H9 (cell line): Measurements from ENCODE around the gene MICU1. TPM values are rescaled to one million over a fixed set of nuclear protein-coding genes. Genes with fewer than 3 reads are reported as not detected.

Source experiments
- DNase-seq: peaks from one replicate; pipeline ENCODE4 v3.0.0-alpha.2; 2017
- H2AFZ ChIP-seq: one replicate; pipeline ENCODE4 v1.6.1; 2013; ENCODE audit warnings: mild to moderate bottlenecking, low read length, control low read depth, moderate library complexity
- H2AK5ac ChIP-seq: 2 replicates; pipeline ENCODE4 v1.6.1; 2013; ENCODE audit warnings: low read length, control low read depth, mixed read lengths; ENCODE audit not compliant: insufficient read length
- H2BK120ac ChIP-seq: one replicate; pipeline ENCODE4 v1.6.1; 2013; ENCODE audit warnings: low read depth, mild to moderate bottlenecking, low read length, control low read depth, inconsistent platforms; ENCODE audit not compliant: poor library complexity, severe bottlenecking
- H2BK12ac ChIP-seq: 2 replicates; pipeline ENCODE4 v1.6.1; 2013; ENCODE audit warnings: low read length, control low read depth, mixed read lengths, low read depth; ENCODE audit not compliant: insufficient read length
- H2BK15ac ChIP-seq: 2 replicates; pipeline ENCODE4 v1.6.1; 2013; ENCODE audit warnings: low read depth, low read length, control low read depth
- H2BK20ac ChIP-seq: one replicate; pipeline ENCODE4 v1.6.1; 2013; ENCODE audit warnings: low read depth, mild to moderate bottlenecking, low read length, control low read depth, inconsistent platforms; ENCODE audit not compliant: poor library complexity, severe bottlenecking
- H2BK5ac ChIP-seq: 2 replicates; pipeline ENCODE4 v1.6.1; 2013; ENCODE audit warnings: low read length, control low read depth, mixed read lengths; ENCODE audit not compliant: insufficient read length
- H3K14ac ChIP-seq: 2 replicates; pipeline ENCODE4 v1.6.1; 2013; ENCODE audit warnings: low read length, control low read depth; ENCODE audit not compliant: insufficient read depth
- H3K18ac ChIP-seq: 2 replicates; pipeline ENCODE4 v1.6.1; 2013; ENCODE audit warnings: low read depth, mild to moderate bottlenecking, mixed read lengths, low read length, control low read depth; ENCODE audit not compliant: insufficient read length
- H3K23ac ChIP-seq: 2 replicates; pipeline ENCODE4 v1.6.1; 2013; ENCODE audit warnings: low read length, control low read depth, mixed read lengths, low read depth; ENCODE audit not compliant: insufficient read length
- H3K23me2 ChIP-seq: 2 replicates; pipeline ENCODE4 v1.6.1; 2013; ENCODE audit warnings: low read depth, mild to moderate bottlenecking, mixed read lengths, low read length, control low read depth; ENCODE audit not compliant: insufficient read length, poor library complexity, severe bottlenecking
- H3K27ac ChIP-seq: 2 replicates; pipeline ENCODE4 v1.5.1; 2013; ENCODE audit warnings: low read length, control low read depth, mixed read lengths, low read depth; ENCODE audit not compliant: insufficient read length
- H3K27me3 ChIP-seq: 2 replicates; pipeline ENCODE4 v1.6.1; 2013; ENCODE audit warnings: low read length, control low read depth, inconsistent platforms; ENCODE audit not compliant: insufficient read depth
- H3K4ac ChIP-seq: 2 replicates; pipeline ENCODE4 v1.6.1; 2013; ENCODE audit warnings: low read depth, mild to moderate bottlenecking, control low read depth, inconsistent platforms, low read length, moderate library complexity
- H3K4me1 ChIP-seq: 2 replicates; pipeline ENCODE4 v1.6.1; 2013; ENCODE audit warnings: low read length, control low read depth, inconsistent platforms; ENCODE audit not compliant: insufficient read depth
- H3K4me2 ChIP-seq: 2 replicates; pipeline ENCODE4 v1.6.1; 2013; ENCODE audit warnings: low read length, control low read depth, mixed read lengths; ENCODE audit not compliant: insufficient read length, insufficient read depth
- H3K56ac ChIP-seq: 2 replicates; pipeline ENCODE4 v1.6.1; 2013; ENCODE audit warnings: low read depth, mild to moderate bottlenecking, mixed read lengths, low read length, control low read depth; ENCODE audit not compliant: insufficient read length
- H3K79me1 ChIP-seq: 2 replicates; pipeline ENCODE4 v1.6.1; 2013; ENCODE audit warnings: low read depth, mild to moderate bottlenecking, moderate library complexity, low read length, control low read depth, inconsistent platforms; ENCODE audit not compliant: insufficient read depth, poor library complexity, severe bottlenecking
- H3K79me2 ChIP-seq: 2 replicates; pipeline ENCODE4 v1.6.1; 2013; ENCODE audit warnings: low read length, control low read depth, inconsistent platforms; ENCODE audit not compliant: insufficient read depth
- H3K9ac ChIP-seq: 2 replicates; pipeline ENCODE4 v1.6.1; 2013; ENCODE audit warnings: low read length, control low read depth, mixed read lengths; ENCODE audit not compliant: insufficient read length; ENCODE audit errors: extremely low read depth
- H3K9me3 ChIP-seq: one replicate; pipeline ENCODE4 v1.6.1; 2013; ENCODE audit warnings: low read depth, low read length, inconsistent platforms; ENCODE audit not compliant: control insufficient read depth
- H3T11ph ChIP-seq: one replicate; pipeline ENCODE4 v1.6.1; 2013; ENCODE audit warnings: mild to moderate bottlenecking, low read length, control low read depth, inconsistent platforms
- H4K20me1 ChIP-seq: one replicate; pipeline ENCODE4 v1.6.1; 2013; ENCODE audit not compliant: control insufficient read depth, insufficient read length, insufficient read depth
- H4K5ac ChIP-seq: 2 replicates; pipeline ENCODE4 v1.6.1; 2013; ENCODE audit warnings: low read depth, mild to moderate bottlenecking, mixed read lengths, low read length, control low read depth; ENCODE audit not compliant: insufficient read length
- H4K8ac ChIP-seq: replicated peaks from 2 replicates; pipeline ENCODE4 v1.6.1; 2013; ENCODE audit warnings: low read length, control low read depth, mixed read lengths, low read depth; ENCODE audit not compliant: insufficient read length
- H4K91ac ChIP-seq: 2 replicates; pipeline ENCODE4 v1.6.1; 2013; ENCODE audit warnings: low read depth, mild to moderate bottlenecking, moderate library complexity, mixed read lengths, low read length, control low read depth; ENCODE audit not compliant: insufficient read length
- H3K27ac Mint-ChIP-seq, 3 experiments: 2 replicates in 2 of 3; 3 replicates in 1 of 3; pipeline ENCODE4 v1.8.0; 2020 to 2021; ENCODE audit warnings: mixed read lengths in 3 of 3, mild to moderate bottlenecking in 1 of 3, moderate library complexity in 1 of 3
- H3K27me3 Mint-ChIP-seq: 2 replicates; pipeline ENCODE4 v1.8.0; 2021; ENCODE audit warnings: low read depth, mild to moderate bottlenecking, moderate library complexity, mixed read lengths
- H3K36me3 Mint-ChIP-seq, 3 experiments: 2 replicates in 2 of 3; 3 replicates in 1 of 3; pipeline ENCODE4 v1.8.0; 2020 to 2021; ENCODE audit warnings: low read depth in 3 of 3, mixed read lengths in 3 of 3; ENCODE audit not compliant: insufficient read depth in 1 of 3
- H3K4me1 Mint-ChIP-seq, 2 experiments: 2 replicates each; pipeline ENCODE4 v1.8.0; 2020; ENCODE audit warnings: mixed read lengths in 2 of 2
- H3K4me3 Mint-ChIP-seq, 2 experiments: 2 replicates in 1 of 2; 3 replicates in 1 of 2; pipeline ENCODE4 v1.8.0; 2020 to 2021; ENCODE audit warnings: mild to moderate bottlenecking in 2 of 2, mixed read lengths in 2 of 2, moderate library complexity in 1 of 2
- H3K9me3 Mint-ChIP-seq, 2 experiments: 2 replicates in 1 of 2; 3 replicates in 1 of 2; pipeline ENCODE4 v1.8.0; 2020; ENCODE audit warnings: mild to moderate bottlenecking in 2 of 2, mixed read lengths in 2 of 2, moderate library complexity in 1 of 2
- CTCF ChIP-seq: fragments of 200-600 bp; sonication (generic); conservative IDR thresholded peaks from 3 replicates; pipeline ENCODE4 v1.8.0; 2021; ENCODE audit warnings: antibody characterized with exemption, mild to moderate bottlenecking
- WGBS: extraction: QIAGEN DNeasy Blood & Tissue Kit; methylation state at CpG from one replicate; pipeline ENCODE4 v1.1.7; 2013; ENCODE audit warnings: missing lambda C conversion rate, low lambda C conversion rate, mixed read lengths; ENCODE audit not compliant: insufficient read length; ENCODE audit errors: extremely low coverage; 5-methylcytosine and 5-hydroxymethylcytosine counted together
- total RNA-seq: library from RNA; stranded (reverse); gene quantifications from 2 replicates; pipeline ENCODE4 v1.2.1, GENCODE V29; 2021

MICU1 gene
- total RNA-seq, 1 experiment from 2014 or later: 33.2 TPM

GRCh38 chr10:72502581-72502980, 123.3 kb downstream of the MICU1 start:
- no peak overlapping the region for H3K27ac Mint-ChIP-seq
- no peak overlapping the region for H2BK15ac ChIP-seq
- WGBS: no CpG with 5 or more reads among the region's 3 CpGs
- no peak overlapping the region for H3K14ac ChIP-seq
- TF ChIP-seq CTCF: no peak
- no peak overlapping the region for H4K5ac ChIP-seq
- H3K36me3 Mint-ChIP-seq: peaks cover 17 to 24% (median 23%) of the 10 kb centered on the region in 3 experiments
- no peak overlapping the region for H4K8ac ChIP-seq
- no peak overlapping the region for H3K4me3 Mint-ChIP-seq
- no peak overlapping the region for H2AFZ ChIP-seq
- H3K27ac ChIP-seq: no peak overlapping the region
- no peak overlapping the region for H4K91ac ChIP-seq
- no peaks in the 10 kb centered on the region for H3K4me1 ChIP-seq
- H3K79me1 ChIP-seq: no peaks in the 10 kb centered on the region
- no peaks in the 10 kb centered on the region for H3K79me2 ChIP-seq
- H3K56ac ChIP-seq: no peak overlapping the region
- no peaks in the 10 kb centered on the region for H3K27me3 Mint-ChIP-seq
- H3K23me2 ChIP-seq: no peaks in the 10 kb centered on the region
- no peak overlapping the region for H3K18ac ChIP-seq
- no peak overlapping the region for H2BK120ac ChIP-seq
- no peak overlapping the region for H2AK5ac ChIP-seq
- H3K9me3 ChIP-seq: no peaks in the 10 kb centered on the region
- peaks cover 14 to 17% of the 10 kb centered on the region in 2 experiments; a peak in 4 of 5 replicates for H3K9me3 Mint-ChIP-seq
- H3K9ac ChIP-seq: no peak overlapping the region
- H3K23ac ChIP-seq: no peak overlapping the region
- H3K27me3 ChIP-seq: no peaks in the 10 kb centered on the region
- no peaks in the 10 kb centered on the region for H3K4me1 Mint-ChIP-seq
- no peak for DNase-seq
- H2BK12ac ChIP-seq: no peak overlapping the region
- H4K20me1 ChIP-seq: no peaks in the 10 kb centered on the region
- no peak overlapping the region for H3T11ph ChIP-seq
- H3K4me2 ChIP-seq: no peak overlapping the region
- no peak overlapping the region for H3K4ac ChIP-seq
- H2BK5ac ChIP-seq: no peak overlapping the region
- no peak overlapping the region for H2BK20ac ChIP-seq
